ENCODE results near the gene IMPDH1.

IMPDH1 gene

DNA sequence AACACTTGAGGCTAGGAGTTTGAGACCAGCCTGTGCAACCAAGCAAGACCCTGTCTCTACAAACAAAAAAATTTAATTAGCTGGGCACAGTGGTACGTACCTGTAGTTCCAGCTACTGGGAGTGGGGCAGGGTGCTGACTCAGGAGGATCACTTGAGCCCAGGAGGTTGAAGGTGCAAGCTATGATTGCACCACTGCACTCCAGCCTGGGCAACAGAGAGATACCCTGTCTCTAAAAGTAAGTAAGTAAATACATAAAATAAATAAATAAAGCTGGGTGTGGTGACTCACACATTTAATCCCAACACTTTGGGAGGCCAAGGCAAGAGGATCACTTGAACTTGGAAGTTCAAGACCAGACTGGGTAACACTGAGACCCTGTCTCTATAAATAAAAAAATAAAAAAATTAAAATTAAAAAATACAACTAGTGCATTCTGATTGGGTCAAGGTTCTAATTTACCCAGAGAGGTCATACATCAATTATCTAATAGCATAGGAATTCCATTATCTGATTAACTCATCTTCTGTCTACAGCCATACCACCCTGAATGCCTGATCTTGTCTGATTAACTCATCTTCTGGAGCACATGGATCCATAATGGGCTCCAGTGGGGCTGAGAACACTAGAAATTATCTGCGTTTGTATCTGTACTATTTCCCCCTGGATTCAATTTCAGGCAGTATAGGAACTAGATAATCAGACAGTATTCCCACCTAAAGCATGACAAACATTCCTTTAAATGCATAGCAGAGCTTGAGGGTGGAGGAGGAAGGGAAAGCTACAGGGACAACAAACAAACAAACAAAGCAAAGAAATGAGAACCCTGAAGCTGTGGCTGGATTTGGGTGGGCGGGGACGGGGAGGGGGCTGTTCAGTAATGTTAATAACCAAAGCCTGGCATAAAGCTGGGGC, 24.9 kb upstream of the IMPDH1 start:
- no peak for DNase-seq

DNA sequence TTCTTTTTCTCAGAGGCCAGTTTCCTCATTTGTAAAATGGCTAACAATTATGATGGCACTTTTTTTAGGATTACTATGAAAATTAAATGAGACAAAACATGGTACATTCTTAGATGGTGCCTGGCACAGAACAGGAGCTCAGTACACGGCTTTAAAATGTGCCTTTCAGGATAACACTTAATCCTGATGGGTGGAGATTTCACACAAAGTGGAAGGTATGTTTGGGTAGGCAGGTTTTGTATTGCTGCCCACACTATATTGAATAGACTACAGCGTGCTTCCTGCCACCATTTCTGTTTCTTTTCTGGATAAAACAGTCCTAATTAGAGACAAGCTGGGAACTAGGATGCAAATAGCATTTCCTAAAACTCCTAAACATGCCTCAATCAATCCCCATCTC, 22.0 kb upstream of the IMPDH1 start:
- no peak for DNase-seq

DNA sequence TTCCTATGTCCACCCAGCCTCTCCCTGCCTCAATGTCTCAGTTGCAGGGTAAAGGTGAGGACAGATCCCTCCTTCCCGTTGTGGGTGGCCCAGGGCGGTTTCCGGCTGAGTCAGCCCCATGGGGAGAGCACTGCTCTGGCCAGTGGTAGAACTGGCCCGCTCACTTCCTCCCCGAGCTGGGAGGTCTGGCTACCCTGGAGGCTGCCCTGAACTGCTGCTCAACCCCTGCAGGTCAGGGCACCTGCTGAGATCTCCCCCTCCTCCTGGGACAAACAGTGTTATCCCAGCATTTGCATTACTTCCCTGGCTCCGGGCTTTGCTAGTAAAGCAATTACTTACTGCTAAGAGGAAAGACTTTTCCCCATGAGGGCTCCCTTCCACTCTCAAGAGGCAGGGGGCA, 21.4 kb upstream of the IMPDH1 start:
- DNase-seq: no peak

DNA sequence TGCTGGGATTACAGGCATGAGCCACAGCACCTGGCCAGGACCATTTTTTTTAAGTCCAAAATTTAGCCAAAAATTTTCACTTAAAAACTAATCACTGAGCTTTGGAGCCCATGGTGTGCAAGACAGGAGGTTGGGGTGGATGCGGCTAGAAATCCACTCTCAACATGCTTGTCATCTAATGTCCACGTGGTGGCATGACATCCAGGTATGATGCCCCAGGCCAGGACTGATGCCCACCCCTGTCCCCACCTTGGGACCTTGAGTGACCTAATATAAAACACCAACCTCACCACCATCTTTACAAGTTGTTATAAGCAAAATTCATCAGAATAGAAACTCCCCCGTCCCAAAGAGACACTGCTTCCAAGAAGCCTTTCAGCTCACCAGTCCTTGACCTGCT, 20.4 kb upstream of the IMPDH1 start:
- DNase-seq: no peak

DNA sequence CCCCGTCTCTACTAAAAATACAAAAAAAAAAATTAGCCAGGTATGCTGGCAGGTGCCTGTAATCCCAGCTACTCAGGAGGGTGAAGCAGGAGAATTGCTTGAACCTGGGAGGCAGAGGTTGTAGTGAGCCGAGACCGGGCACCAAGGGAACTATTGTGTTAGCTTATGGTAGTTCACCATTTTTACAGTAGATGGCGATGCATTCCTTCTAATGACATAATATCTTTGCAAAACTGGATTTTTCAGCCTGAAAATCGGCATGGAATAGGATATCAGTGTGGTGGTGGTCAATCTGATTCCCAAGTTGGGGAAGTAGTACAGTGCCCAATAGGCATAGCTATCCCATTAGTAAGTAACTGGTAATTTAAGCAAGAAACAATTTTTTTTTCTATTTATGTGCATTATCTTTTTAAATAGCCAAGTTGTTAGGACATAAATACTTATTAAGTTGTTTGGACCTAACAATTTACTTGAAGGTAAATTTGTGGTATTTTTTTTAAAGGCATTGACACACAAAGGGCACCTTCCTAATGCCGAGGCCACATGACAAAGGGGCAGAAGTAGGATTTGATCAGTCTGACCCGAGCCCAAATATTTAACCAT, 17.6 kb upstream of the IMPDH1 start:
- DNase-seq: peak; percentile 57

DNA sequence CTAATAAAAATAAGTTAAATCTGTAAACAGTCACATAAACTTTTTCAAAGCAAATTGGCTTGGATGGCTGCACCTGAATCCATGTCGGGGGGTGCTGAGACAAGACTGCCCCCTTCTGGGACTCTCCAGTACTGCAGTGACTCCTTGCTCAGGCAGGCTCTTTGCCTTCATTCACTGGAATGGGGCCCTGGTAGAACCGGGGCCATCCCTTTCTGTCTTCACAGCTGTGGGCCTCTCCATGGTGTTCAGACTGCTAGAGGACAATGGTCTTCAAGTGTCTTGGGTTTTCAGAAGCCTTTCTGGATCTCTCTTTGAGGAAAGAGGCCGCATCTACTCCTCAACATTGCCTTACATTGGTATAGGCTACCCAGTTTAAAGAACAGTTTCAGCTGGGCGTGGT, 16.1 kb upstream of the IMPDH1 start:
- DNase-seq: peak; percentile 49

DNA sequence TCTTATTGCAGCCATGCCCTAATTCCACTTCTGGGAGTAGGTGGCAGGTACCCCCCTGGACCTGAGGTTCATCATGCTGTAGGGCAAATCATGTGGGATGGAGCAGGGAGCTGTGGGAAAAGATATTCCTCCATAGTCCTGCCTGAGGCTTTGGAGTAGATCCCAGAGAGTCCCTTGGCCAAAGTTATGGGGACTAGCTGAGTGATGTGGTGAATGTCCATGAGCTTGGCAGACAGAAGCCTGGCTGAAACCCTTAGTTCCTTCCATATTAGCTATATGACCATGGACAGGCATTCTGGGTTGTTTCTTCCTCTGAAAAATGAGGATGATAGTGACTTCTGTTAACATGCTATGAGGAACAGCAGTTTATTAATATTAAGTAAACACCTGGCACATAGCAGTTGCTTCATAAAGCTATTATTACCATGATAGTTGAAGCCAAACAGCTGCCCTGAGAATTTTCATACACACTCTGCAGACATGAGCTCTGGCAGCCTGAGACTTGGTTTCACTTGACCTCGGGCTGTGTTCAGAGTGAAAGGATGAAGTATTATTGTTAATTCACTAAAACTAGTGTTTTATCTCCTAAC, 15.0 kb upstream of the IMPDH1 start:
- DNase-seq: no peak

GRCh38 chr7:128422842-128423241, 13.1 kb upstream of the IMPDH1 start:
- no peak for DNase-seq

- DNase-seq: no peak
These were observed 12.3 kb upstream of the IMPDH1 start for GRCh38 chr7:128422037-128422436.

GRCh38 chr7:128421384-128421783, 11.6 kb upstream of the IMPDH1 start:
- DNase-seq: no peak

DNA sequence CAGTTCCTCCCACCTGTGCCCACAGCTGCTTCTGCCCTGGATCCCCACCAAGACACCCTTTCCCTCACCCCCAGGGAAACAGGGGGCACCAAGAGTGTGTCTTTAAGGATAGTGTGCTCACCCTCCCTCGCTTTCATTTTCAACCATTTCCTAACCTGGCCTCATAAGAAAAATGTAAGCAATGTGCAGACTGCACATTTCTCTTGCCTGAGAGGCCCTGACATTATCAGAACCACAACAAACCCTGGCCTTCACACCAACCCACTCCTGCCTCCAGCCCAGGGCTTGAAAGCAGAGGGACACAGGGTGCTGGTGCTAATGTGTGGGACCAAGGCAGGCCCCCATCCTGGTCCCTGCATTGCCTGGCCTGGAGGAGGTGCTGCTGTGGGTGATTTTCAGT, 11.0 kb upstream of the IMPDH1 start:
- DNase-seq: no peak

GRCh38 chr7:128419257-128419656, 9.5 kb upstream of the IMPDH1 start:
- no peak for DNase-seq

GRCh38 chr7:128417071-128417470, 7.3 kb upstream of the IMPDH1 start:
- DNase-seq: no peak

DNA sequence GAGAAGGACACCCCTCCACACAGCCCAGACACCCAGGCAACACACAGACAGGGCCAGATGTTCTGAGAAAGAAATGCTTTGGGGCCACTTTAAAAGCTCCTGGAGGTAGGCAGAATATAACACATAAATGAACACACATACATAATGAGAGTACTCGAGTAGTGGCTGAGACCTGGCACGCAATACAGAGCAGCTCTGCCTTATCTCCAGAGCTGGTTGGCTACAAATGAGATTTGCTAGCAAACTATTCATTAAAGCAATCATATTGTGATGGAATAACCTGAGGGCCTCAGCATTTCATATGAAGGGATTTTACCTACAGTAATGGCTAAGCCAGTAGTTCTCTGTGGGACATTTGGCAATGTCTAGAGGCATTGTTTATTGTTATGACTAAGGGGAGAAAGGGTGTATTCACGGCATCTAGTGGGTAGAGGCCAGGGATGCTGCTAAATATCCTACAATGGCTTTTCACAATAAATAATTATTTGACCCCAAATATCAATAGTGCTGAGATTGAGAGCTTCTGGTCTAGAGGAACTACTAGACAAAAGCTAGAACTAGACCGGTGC, 5.5 kb upstream of the IMPDH1 start:
- no peak for DNase-seq

DNA sequence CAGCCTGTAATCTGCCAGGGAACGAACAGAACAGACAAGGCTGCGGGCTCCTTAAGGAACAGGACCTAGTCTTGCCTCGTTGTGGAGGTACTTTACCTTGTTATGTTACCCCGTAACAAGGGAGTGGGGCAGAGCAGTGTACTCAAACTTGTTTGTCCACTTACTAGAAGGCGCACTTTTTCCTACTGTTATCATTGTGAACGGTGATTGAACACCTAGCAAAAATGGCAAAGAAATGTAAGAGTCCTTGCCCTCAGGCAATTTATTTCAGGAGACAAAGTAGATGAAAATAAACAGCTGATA, 620 bp upstream of the IMPDH1 start:
- no peak for DNase-seq

DNA sequence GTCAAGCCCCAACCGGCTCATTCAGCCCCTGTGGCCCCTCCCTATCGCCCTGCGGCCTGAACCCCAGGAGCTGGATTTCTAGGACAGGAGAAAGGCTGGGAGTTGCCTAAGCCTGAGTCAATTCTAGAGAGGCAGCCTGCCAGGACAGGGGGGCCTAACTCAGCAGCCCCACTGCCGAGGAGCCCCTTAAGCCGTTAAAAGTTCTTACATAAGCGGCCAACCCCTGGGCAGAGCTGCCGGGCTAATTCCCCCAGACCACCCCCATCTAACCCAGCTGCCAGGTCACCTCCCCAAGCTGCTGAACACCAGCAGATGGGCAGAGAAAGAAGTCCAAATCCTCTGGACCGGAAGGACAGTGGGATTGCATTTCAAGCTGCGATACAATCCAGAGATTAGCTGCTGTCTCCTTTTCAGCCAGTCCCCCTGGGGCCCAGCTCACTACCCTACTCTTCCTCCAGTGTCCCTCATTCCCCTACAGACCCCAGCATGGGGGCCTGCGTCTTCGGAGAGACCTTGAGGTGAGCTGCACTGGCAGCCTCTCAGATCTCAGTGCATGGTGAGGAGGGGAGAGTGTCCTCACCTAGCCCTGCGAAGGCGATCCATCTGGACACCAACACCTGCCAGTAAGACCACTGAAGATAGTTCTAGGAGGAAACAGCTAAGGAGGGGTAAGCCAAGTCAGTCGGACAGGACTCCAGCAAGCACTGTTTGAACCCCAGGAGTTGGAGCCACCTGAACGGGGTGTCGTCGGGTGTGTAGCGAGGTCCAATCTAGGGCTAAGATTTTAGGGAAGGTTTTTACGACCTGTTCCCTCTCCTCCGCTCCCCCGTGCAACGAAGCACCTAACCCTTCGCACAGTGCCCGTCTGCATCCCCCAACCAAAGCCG, 830 bp downstream of the IMPDH1 start:
- DNase-seq: no peak

GRCh38 chr7:128407751-128408708, 1.8 kb downstream of the IMPDH1 start:
- DNase-seq: no peak

GRCh38 chr7:128407233-128407589, 2.6 kb downstream of the IMPDH1 start:
- DNase-seq: no peak

- DNase-seq: no peak
These were observed 3.2 kb downstream of the IMPDH1 start for GRCh38 chr7:128406314-128407232.

DNA sequence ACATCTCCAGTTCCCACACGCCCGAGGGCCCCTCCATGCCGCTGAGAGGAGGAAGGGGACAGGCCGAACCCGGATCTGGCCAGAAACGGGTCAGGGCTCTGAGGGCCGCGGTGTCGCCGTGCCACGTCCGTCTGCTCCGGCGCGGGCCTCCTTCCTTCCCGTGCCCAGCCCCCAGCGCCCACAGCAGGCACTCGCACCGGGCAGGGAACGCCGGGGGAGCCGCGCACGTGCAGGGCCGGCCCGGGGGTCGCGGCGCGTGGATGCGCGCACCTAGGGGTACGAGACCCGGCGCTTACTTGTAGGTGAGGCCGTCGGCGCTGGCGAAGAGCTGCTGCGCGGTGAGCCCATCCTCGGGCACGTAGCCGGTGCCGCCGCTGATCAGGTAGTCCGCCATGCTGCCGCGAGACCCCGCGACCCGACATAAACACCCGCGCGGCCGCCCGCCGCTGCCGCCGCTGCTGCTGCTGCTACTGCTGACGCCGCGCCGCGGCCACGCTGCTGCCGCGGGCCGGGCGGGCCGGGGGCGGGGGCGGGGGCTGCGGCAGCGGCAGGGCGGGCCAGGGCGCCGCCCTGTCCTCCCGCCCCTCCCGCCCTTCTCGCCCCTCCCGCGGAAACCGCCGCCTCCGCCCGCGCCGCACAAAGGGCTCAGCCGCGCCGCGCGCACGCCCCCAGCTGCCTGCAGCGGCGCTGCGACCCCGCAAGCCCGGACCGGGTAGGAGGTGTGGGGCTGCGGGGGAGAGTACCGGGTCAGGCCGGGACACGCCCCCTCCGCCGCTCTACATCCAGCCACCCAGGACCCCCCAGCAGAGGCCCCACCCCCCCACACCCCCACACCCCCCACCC, 4.1 kb downstream of the IMPDH1 start:
- peak; percentile 55 for DNase-seq
